ENCODE measurements around the gene ESR2. TPM values are rescaled to one million over a fixed set of nuclear protein-coding genes. Genes with fewer than 3 reads are reported as not detected.

ESR2 gene
- total and polyA plus RNA-seq, 2 of the 8 experiments (the other 6 are each of a cell fraction or from before 2014, with no cell fraction given), result 0.19 to 0.23 TPM

DNA sequence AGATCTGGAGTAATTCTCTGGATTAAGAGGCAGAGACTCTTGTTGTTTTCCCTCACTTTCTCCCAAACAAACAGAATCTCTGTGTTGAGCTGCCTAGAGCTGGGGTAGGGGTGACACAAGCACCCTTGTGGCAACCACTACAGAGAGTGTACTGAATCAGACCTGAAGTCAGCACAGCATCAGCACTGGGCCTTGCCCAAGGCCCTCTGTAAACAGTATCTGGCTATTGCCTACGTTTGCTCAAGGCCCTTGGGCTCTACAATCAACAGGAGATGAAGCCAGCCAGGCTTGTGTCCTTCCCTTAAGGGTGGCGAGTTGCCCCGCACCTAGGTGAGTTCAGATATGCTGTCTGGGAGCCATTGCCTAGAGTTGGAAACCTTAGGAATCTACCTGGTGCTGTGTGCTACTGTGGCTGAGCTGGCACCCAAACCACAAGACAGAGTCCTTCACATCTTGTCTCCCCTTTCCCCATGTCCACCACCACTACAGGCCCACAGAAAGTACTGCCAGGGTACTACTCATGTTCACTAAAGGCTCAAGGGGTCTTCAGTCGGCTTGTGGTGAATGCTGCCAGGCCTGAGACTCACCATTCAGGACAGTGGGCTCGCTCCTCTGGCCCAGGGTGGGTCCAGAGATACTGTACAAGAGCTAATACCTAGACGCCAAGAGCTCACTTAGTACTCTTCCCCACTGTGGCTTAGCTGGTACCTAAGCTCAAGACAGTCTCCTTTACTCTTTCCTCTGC is 234.5 kb downstream of the ESR2 start:
- H3K56ac ChIP-seq (replicated peaks; ENCODE audit: insufficient read length, low read depth, low read length), result no peak overlapping the region
- 91% methylated on average over 6 of the region's 6 CpGs; no CpG with 5 or more reads in 1 of the 2 experiments for WGBS, 2 experiments (ENCODE audit: extremely low coverage in 1 of 2, insufficient coverage in 1 of 2, insufficient read length in 1 of 2, insufficient replicate concordance in 2 of 2, low coverage in 1 of 2, low lambda C conversion rate in 2 of 2, missing lambda C conversion rate in 1 of 2)
- TF ChIP-seq BCL11A (IDR thresholded peaks at IDR 0.05; ENCODE audit: low read depth in 2 of 2, low read length in 2 of 2) (no peak), ASH2L (IDR thresholded peaks at IDR 0.05; ENCODE audit: low read length) (no peak), HDAC2 (IDR thresholded peaks at IDR 0.05; ENCODE audit: borderline replicate concordance in 1 of 2, low read depth in 2 of 2, low read length in 2 of 2) (no peak), FOSL1 (IDR thresholded peaks at IDR 0.05; ENCODE audit: insufficient read depth, low read depth, low read length) (no peak), TAF7 (optimal IDR thresholded peaks at IDR 0.05; ENCODE audit: borderline replicate concordance, low read depth, low read length) (no peak), SRF (IDR thresholded peaks at IDR 0.05; ENCODE audit: low read depth, low read length) (no peak), CREB1 (IDR thresholded peaks at IDR 0.05) (no peak)
- TF ChIP-seq, protein P1, sequence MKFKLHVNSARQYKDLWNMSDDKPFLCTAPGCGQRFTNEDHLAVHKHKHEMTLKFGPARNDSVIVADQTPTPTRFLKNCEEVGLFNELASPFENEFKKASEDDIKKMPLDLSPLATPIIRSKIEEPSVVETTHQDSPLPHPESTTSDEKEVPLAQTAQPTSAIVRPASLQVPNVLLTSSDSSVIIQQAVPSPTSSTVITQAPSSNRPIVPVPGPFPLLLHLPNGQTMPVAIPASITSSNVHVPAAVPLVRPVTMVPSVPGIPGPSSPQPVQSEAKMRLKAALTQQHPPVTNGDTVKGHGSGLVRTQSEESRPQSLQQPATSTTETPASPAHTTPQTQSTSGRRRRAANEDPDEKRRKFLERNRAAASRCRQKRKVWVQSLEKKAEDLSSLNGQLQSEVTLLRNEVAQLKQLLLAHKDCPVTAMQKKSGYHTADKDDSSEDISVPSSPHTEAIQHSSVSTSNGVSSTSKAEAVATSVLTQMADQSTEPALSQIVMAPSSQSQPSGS (IDR thresholded peaks at IDR 0.05; ENCODE audit: low read length), result no peak
- TF ChIP-seq, protein P2, sequence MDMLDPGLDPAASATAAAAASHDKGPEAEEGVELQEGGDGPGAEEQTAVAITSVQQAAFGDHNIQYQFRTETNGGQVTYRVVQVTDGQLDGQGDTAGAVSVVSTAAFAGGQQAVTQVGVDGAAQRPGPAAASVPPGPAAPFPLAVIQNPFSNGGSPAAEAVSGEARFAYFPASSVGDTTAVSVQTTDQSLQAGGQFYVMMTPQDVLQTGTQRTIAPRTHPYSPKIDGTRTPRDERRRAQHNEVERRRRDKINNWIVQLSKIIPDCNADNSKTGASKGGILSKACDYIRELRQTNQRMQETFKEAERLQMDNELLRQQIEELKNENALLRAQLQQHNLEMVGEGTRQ (IDR thresholded peaks at IDR 0.05; ENCODE audit: low read length), result no peak

More for the DNA sequence above, 234.5 kb downstream of the ESR2 start:
- H4K91ac ChIP-seq (replicated peaks; ENCODE audit: insufficient read length, low read length), result peak overlapping the region; percentile 69
- ChIA-PET CTCF (ENCODE audit: partially characterized antibody) (interaction anchor here (0.8 to 1.8 kb wide), 15 partner anchors 11 to 236 kb away, joined by 3 to 11 read pairs (median 4); no protein-coding TSS in a partner anchor), POLR2A (ENCODE audit: partially characterized antibody) (interaction anchor here (1.4 kb wide), 1 partner anchor 16 kb away, joined by 3 read pairs; no protein-coding TSS in a partner anchor)
- peak overlapping the region; percentile 80 for H2BK20ac ChIP-seq (ENCODE audit: low read length)
- no peaks in the 10 kb centered on the region for H3K23me2 ChIP-seq (ENCODE audit: low read depth, low read length)
- no peak overlapping the region for H3K4ac ChIP-seq (replicated peaks; ENCODE audit: insufficient read length, low read depth, low read length)
- H3K9me3 ChIP-seq (ENCODE audit: insufficient read depth in 2 of 2, low read depth in 1 of 2, low read length in 1 of 2), result no peaks in the 10 kb centered on the region
- peak overlapping the region; percentile 57; the same call in 1 of the 2 replicates for H3K27ac ChIP-seq (ENCODE audit: low read depth, low read length)
- H3K4me2 ChIP-seq (ENCODE audit: insufficient read depth in 1 of 2, low read depth in 2 of 2, low read length in 2 of 2), result no peak overlapping the region
- H3K23ac ChIP-seq (ENCODE audit: insufficient read length), result no peak overlapping the region
- no peaks in the 10 kb centered on the region for H3K27me3 ChIP-seq (replicated peaks in 1 of 4; ENCODE audit: control insufficient read depth in 3 of 4, extremely low read depth in 1 of 4, insufficient read depth in 3 of 4, low read length in 3 of 4)
- no peaks in the 10 kb centered on the region for H3K79me1 ChIP-seq (ENCODE audit: low read depth, low read length)
- H3K4me1 ChIP-seq (replicated peaks in 1 of 4; ENCODE audit: control insufficient read depth in 3 of 4, insufficient read depth in 4 of 4, low read length in 3 of 4), result peaks cover 0 to 12% (median 5%) of the 10 kb centered on the region in 4 experiments; a peak in 3 of 7 replicates
- H2BK120ac ChIP-seq (replicated peaks; ENCODE audit: low read depth, low read length), result no peak overlapping the region
- FAIRE-seq (no peak), DNase-seq (ENCODE audit: low read depth in 1 of 2, low spot score in 2 of 2) (no peak)
- peak overlapping the region; percentile 89 for H3K18ac ChIP-seq (ENCODE audit: extremely low read depth, low read length)
- H3K14ac ChIP-seq (ENCODE audit: insufficient read length), result no peak overlapping the region
- H2BK5ac ChIP-seq (ENCODE audit: low read depth, low read length), result peak overlapping the region; percentile 93
- peak overlapping the region; percentile 92; the same call in 1 of the 2 replicates for H2BK15ac ChIP-seq (ENCODE audit: low read length)
- H2BK12ac ChIP-seq (ENCODE audit: low read depth, low read length), result peak overlapping the region; percentile 94
- H4K20me1 ChIP-seq (replicated peaks in 1 of 2; ENCODE audit: control insufficient read depth in 1 of 2, insufficient read depth in 2 of 2, low read length in 2 of 2), result no peaks in the 10 kb centered on the region
- H3K36me3 ChIP-seq (ENCODE audit: control insufficient read depth in 2 of 4, insufficient read depth in 4 of 4, low read length in 3 of 4), result peaks cover 0 to 8% (median 0%) of the 10 kb centered on the region in 4 experiments; a peak in 3 of 8 replicates
- peak overlapping the region; percentile 91; the same call in 1 of the 2 replicates for H2AK5ac ChIP-seq (ENCODE audit: low read depth, low read length)
- no peak overlapping the region for H3K9ac ChIP-seq (replicated peaks in 1 of 4; ENCODE audit: extremely low read depth in 1 of 4, low read depth in 3 of 4, low read length in 3 of 4)
- no peak overlapping the region for H3K4me3 ChIP-seq (ENCODE audit: extremely low read depth in 1 of 4, insufficient read depth in 2 of 4, low read depth in 3 of 4, low read length in 4 of 4)
- H4K5ac ChIP-seq (ENCODE audit: insufficient read length, low read depth, low read length), result no peak overlapping the region
- no peaks in the 10 kb centered on the region for H3K79me2 ChIP-seq (ENCODE audit: control insufficient read depth in 1 of 2, insufficient read depth in 2 of 2, low read length in 2 of 2)
- no peak overlapping the region for H2AFZ ChIP-seq (ENCODE audit: low read length)
- H4K8ac ChIP-seq (ENCODE audit: extremely low read depth, insufficient read depth, low read length), result peak overlapping the region; percentile 68
